Coronary artery (tissue), 2 donors: ENCODE results near the gene CERT1.
"Not testable (repeated sequence)": the region's sequence is repeated elsewhere in the genome, so short reads cannot be mapped to it uniquely, and the experiment has no call there.

Experiments used
- DNase-seq: peaks from one replicate; pipeline ENCODE4 v3.0.0-alpha.2; 2017; ENCODE audit warnings: low spot score
- H3K27ac ChIP-seq, 2 donors: fragments of 200-600 bp; sonication (generic); one replicate each; pipeline ENCODE4 v1.5.1; 2016 to 2019
- H3K4me3 ChIP-seq: fragments of 200-600 bp; sonication (generic); 2 replicates; pipeline ENCODE4 v1.5.1; 2016; ENCODE audit warnings: mild to moderate bottlenecking, moderate library complexity
- TF ChIP-seq, protein P1 (sequence below): fragments of 200-600 bp; sonication (generic); IDR thresholded peaks from one replicate; pipeline ENCODE4 v1.5.1; 2019; ENCODE audit warnings: antibody characterized with exemption

The CERT1 gene

GRCh38 chr5:75498208-75498777 is 13.1 kb downstream of the CERT1 start:
- TF ChIP-seq, protein P1, sequence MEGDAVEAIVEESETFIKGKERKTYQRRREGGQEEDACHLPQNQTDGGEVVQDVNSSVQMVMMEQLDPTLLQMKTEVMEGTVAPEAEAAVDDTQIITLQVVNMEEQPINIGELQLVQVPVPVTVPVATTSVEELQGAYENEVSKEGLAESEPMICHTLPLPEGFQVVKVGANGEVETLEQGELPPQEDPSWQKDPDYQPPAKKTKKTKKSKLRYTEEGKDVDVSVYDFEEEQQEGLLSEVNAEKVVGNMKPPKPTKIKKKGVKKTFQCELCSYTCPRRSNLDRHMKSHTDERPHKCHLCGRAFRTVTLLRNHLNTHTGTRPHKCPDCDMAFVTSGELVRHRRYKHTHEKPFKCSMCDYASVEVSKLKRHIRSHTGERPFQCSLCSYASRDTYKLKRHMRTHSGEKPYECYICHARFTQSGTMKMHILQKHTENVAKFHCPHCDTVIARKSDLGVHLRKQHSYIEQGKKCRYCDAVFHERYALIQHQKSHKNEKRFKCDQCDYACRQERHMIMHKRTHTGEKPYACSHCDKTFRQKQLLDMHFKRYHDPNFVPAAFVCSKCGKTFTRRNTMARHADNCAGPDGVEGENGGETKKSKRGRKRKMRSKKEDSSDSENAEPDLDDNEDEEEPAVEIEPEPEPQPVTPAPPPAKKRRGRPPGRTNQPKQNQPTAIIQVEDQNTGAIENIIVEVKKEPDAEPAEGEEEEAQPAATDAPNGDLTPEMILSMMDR = no peak
- no peak for DNase-seq
- no peak overlapping the region for H3K27ac ChIP-seq
- no peak overlapping the region for H3K4me3 ChIP-seq

GRCh38 chr5:75496026-75496425 is 15.4 kb downstream of the CERT1 start:
- Histone ChIP-seq H3K4me3 (no peak overlapping the region), H3K27ac (no peak overlapping the region)
- TF ChIP-seq, protein P1 = no peak
- DNase-seq = no peak

GRCh38 chr5:75491621-75492020 is 19.8 kb downstream of the CERT1 start:
- DNase-seq = no peak
- TF ChIP-seq, protein P1 = no peak
- H3K4me3 ChIP-seq = no peak overlapping the region
- no peak overlapping the region for H3K27ac ChIP-seq

GRCh38 chr5:75489847-75490246 is 21.6 kb downstream of the CERT1 start:
- DNase-seq, H3K27ac ChIP-seq, H3K4me3 ChIP-seq: not testable (repeated sequence)

DNA sequence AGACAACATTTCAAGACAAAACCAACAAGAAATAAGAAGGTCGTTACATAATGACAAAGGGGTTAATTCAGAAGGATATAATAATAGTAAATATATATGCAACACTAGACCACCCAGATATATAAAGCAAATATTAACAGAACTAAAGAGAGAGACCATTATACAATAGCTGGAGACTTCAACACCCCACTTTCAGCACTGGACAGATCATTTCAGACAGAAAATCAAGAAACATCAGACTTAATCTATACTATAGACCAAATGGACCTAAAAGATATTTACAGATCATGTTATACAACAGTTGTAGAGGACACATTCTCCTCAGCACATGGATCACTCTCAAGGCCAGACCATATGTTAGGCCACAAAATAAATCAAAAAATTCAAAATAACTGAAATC is 26.8 kb downstream of the CERT1 start:
- DNase-seq = no peak
- no peak overlapping the region for H3K27ac ChIP-seq
- no peak overlapping the region for H3K4me3 ChIP-seq
- TF ChIP-seq, protein P1 = no peak

- Histone ChIP-seq H3K27ac (no peak overlapping the region), H3K4me3 (no peak overlapping the region)
- no peak for DNase-seq
- TF ChIP-seq, protein P1 = no peak
Observed at GRCh38 chr5:75482482-75482881, 28.9 kb downstream of the CERT1 start.

DNA sequence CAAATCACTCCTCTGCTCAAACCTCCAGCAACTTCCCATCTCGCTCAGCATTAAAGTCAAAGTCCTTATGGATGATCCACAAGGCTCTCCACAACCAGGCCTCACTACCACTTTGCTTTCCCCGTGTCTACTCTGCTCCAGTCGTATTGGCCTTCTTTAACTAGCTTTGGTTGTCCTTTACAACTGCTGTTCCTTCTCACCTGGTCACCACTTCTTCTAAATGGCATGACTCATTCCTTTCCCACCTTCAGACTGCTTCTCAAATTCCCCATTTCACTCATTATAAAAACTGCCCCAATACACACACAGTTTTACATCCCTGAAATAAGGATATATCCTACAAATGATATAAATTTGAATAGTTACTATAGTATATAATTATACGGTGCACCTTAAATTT is 30.4 kb downstream of the CERT1 start:
- TF ChIP-seq, protein P1 = no peak
- Histone ChIP-seq H3K27ac (no peak overlapping the region), H3K4me3 (no peak overlapping the region)
- DNase-seq = no peak

DNA sequence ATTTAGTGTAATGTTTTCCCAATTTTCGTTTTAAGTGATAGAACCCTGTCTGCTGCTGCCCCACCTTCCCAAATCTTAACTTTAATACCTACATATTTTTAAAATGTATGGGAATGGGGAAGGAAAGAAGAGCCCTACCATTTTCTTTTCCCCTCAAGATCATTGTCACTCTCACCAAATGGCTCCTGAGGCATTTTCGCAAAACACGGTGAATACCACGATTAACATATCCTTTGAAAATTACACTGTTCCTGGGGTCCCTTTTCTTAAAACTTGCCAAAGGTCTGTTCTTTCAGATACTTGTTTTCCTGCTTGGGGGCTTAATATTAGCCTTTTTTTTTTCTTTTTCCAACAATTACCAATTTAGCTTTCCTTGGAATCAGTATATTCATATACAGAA is 36.1 kb downstream of the CERT1 start:
- TF ChIP-seq, protein P1 = no peak
- no peak overlapping the region for H3K4me3 ChIP-seq
- H3K27ac ChIP-seq = no peak overlapping the region
- DNase-seq = no peak
